Measurements from ENCODE around the gene MAGI2. TPM values are rescaled to one million over a fixed set of nuclear protein-coding genes. Genes with fewer than 3 reads are reported as not detected.

The MAGI2 gene
- total and polyA plus RNA-seq, 8 donors: 1.3 to 4.0 (median 2.0) TPM

DNA sequence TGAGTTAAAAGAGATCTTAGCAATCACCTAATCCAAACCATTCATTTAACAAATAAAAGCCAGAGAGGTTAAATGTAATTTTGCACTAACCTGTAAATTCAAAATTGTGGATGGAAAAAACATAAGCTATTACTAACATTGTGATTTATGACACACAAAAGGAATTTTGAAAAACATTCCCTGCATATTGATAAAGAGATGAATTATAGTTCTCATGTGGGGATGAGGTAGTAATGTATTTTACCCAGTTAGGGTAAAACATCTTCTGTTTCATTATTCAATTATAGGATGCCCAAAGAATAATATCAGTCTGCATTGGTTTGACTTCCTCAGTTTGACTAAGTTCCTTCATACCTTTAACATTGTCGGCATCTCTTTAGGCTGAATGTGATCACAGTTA lies 1093.6 kb downstream of the MAGI2 start:
- Histone ChIP-seq H3K4me3 (no peak overlapping the region), H3K27ac (no peak overlapping the region), H3K36me3 (no peaks in the 10 kb centered on the region), H3K27me3 (no peaks in the 10 kb centered on the region), H3K9me3 (no peaks in the 10 kb centered on the region), H3K4me1 (no peaks in the 10 kb centered on the region)
- intact Hi-C loops (cut with DNase I): no loop called here
- DNase-seq: no peak
- no peak for ATAC-seq
- TF ChIP-seq, protein P1, sequence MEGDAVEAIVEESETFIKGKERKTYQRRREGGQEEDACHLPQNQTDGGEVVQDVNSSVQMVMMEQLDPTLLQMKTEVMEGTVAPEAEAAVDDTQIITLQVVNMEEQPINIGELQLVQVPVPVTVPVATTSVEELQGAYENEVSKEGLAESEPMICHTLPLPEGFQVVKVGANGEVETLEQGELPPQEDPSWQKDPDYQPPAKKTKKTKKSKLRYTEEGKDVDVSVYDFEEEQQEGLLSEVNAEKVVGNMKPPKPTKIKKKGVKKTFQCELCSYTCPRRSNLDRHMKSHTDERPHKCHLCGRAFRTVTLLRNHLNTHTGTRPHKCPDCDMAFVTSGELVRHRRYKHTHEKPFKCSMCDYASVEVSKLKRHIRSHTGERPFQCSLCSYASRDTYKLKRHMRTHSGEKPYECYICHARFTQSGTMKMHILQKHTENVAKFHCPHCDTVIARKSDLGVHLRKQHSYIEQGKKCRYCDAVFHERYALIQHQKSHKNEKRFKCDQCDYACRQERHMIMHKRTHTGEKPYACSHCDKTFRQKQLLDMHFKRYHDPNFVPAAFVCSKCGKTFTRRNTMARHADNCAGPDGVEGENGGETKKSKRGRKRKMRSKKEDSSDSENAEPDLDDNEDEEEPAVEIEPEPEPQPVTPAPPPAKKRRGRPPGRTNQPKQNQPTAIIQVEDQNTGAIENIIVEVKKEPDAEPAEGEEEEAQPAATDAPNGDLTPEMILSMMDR (IDR thresholded peaks at IDR 0.05): no peak
- WGBS, 2 donors: 99 to 100% methylated on average over 1 of the region's 1 CpG
- no peak for FAIRE-seq

DNA sequence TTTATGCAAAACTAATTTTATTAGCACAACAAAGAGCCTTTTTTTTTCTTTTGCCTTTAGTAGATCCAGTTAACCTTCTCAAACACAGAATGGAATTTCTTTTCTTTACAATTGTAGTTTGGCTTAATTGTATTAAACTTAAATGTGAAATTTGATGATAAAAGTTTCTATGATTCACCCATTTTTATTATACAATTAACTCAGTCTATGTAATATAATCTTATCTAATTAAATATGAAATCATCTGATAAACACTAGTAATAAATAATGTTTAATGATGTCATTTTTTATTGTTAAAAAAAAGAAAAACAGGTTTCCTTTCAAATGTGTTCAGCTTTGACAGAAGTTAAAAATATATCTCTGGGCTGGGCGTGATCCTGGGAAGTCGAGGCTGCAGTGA lies 1095.8 kb downstream of the MAGI2 start:
- intact Hi-C loops (cut with DNase I): no loop called here
- no peak overlapping the region for H3K4me3 ChIP-seq
- WGBS, 2 donors: 78 to 86% methylated on average over 2 of the region's 2 CpGs
- no peak for DNase-seq
- H3K27ac ChIP-seq: no peak overlapping the region
- ATAC-seq: no peak
- H3K36me3 ChIP-seq: no peaks in the 10 kb centered on the region
- TF ChIP-seq, protein P1 (IDR thresholded peaks at IDR 0.05): no peak
- no peaks in the 10 kb centered on the region for H3K9me3 ChIP-seq
- FAIRE-seq: no peak
- no peaks in the 10 kb centered on the region for H3K4me1 ChIP-seq
- H3K27me3 ChIP-seq: no peaks in the 10 kb centered on the region

DNA sequence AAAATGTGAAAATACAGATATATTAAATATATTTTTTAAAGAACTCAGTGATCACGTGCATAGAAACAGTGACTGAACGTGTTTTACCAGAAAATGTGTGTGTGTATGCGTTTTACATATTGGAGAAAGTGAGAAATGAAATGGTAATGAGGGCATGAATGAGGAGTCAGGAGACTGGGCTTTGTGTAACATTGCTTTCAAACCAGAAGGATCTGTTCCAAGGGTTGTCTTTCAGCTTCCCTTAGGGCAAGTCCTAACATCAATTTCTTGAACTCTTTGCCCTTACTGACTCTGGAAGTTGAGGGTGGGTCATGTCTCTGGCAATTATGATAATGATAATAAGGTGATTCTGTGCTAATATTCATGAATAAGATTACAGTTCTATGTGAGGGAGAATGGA lies 1097.6 kb downstream of the MAGI2 start:
- intact Hi-C loops (cut with DNase I): no loop called here
- TF ChIP-seq, protein P1 (IDR thresholded peaks at IDR 0.05): no peak
- Histone ChIP-seq H3K4me1 (no peaks in the 10 kb centered on the region), H3K27me3 (no peaks in the 10 kb centered on the region), H3K4me3 (no peak overlapping the region), H3K27ac (no peak overlapping the region), H3K9me3 (no peaks in the 10 kb centered on the region), H3K36me3 (no peaks in the 10 kb centered on the region)
- ATAC-seq (no peak), DNase-seq (no peak), FAIRE-seq (no peak)
- 79 to 83% methylated on average over 3 of the region's 3 CpGs for WGBS, 2 donors

DNA sequence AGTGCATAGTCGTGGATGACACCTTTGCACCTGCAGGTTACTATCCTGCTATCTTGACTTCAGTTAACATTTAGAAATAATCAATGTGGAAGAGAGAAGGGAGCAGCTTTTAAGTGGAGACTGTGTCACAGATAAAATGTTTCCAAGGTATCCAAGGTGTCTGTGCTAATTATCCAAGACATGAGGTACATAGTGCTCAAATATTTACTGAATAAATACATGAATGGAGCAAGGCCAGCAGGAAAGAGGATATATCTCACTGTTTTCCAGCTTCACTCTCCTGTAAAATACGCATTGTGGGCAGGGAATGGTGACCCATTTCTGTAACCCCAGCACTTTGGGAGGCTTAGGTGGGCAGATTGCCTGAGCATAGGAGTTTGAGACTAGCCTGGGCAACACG lies 1102.5 kb downstream of the MAGI2 start:
- Histone ChIP-seq H3K4me3 (no peak overlapping the region), H3K36me3 (no peaks in the 10 kb centered on the region), H3K9me3 (no peaks in the 10 kb centered on the region), H3K27ac (no peak overlapping the region), H3K4me1 (no peaks in the 10 kb centered on the region), H3K27me3 (no peaks in the 10 kb centered on the region)
- TF ChIP-seq, protein P1 (IDR thresholded peaks at IDR 0.05): no peak
- ATAC-seq: peak; percentile 56 to 85 (median 79)
- no peak for DNase-seq
- 24 to 26% methylated on average over 3 of the region's 3 CpGs for WGBS, 2 donors
- FAIRE-seq: no peak
- intact Hi-C loops (cut with DNase I): no loop called here

DNA sequence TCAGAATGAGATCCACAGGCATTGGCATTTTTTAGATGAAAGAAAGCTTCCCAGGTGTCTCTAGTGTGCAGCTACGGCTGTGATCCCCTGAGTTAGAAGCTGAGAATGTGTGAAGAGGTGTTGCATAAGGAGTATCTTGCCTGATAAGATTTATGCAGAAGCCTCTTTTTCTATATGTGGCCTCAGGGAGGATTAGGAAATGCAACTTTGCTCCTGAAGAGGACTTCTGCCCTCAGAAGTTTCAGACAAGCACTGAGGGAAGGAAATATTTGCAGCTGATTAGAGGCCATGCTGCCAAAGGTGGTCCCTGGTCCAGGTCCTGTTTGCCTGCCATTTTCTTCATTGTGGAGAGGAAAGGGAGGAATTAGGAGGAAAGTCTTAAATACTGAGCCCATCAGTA lies 1103.1 kb downstream of the MAGI2 start:
- ATAC-seq: no peak
- no peak for FAIRE-seq
- 52 to 56% methylated on average over 1 of the region's 1 CpG for WGBS, 2 donors
- no peaks in the 10 kb centered on the region for H3K4me1 ChIP-seq
- no peak overlapping the region for H3K27ac ChIP-seq
- intact Hi-C loops (cut with DNase I): no loop called here
- TF ChIP-seq, protein P1 (IDR thresholded peaks at IDR 0.05): no peak
- H3K4me3 ChIP-seq: no peak overlapping the region
- H3K36me3 ChIP-seq: no peaks in the 10 kb centered on the region
- H3K9me3 ChIP-seq: no peaks in the 10 kb centered on the region
- DNase-seq: no peak
- H3K27me3 ChIP-seq: no peaks in the 10 kb centered on the region

Data from pancreas (tissue), 10 donors.